ENCODE results near the gene NELL1.
"Not testable (repeated sequence)": the region's sequence is repeated elsewhere in the genome, so short reads cannot be mapped to it uniquely, and the experiment has no call there.

Gene NELL1

DNA sequence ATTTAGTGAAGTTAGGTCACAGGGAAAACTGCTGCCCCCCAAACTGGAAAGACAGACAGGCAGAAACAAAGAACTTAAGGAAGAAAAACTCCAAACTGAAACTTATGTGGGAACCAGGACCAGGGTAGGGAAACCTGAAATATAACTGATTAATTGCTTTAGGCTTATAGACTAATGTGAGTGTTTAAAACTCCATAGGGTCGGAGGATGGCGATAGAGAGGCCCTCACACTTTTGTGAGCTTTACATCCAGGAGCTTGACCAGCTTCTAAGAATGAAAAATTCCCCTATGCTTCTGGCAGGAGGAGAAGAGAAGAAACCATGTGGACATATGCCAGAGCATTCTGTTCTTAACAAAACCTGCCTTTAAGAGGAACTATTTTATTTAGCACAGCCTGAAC lies 598.6 kb downstream of the NELL1 start:
- no peaks in the 10 kb centered on the region for H3K9me2 ChIP-seq (replicated peaks; ENCODE audit: control insufficient read depth, low read length)
- no peaks in the 10 kb centered on the region for H3K79me2 ChIP-seq (ENCODE audit: control insufficient read depth, low read length)
- H3K4me2 ChIP-seq (ENCODE audit: low read length), result no peak overlapping the region
- H3K9me3 ChIP-seq (ENCODE audit: control insufficient read depth, insufficient read depth, low read length), result no peaks in the 10 kb centered on the region
- no peaks in the 10 kb centered on the region for H4K20me1 ChIP-seq (ENCODE audit: control insufficient read depth, insufficient read depth, low read depth, low read length)
- no peak overlapping the region for H3K4me3 ChIP-seq (ENCODE audit: low read length)
- H3K36me3 ChIP-seq (ENCODE audit: control insufficient read depth, low read length), result no peaks in the 10 kb centered on the region
- no peaks in the 10 kb centered on the region for H3F3A ChIP-seq (ENCODE audit: control insufficient read depth, insufficient read depth)
- no peaks in the 10 kb centered on the region for H3K27me3 ChIP-seq (ENCODE audit: control insufficient read depth, low read length)
- H3K4me1 ChIP-seq (ENCODE audit: control insufficient read depth, low read length), result no peaks in the 10 kb centered on the region
- TF ChIP-seq, protein P1, sequence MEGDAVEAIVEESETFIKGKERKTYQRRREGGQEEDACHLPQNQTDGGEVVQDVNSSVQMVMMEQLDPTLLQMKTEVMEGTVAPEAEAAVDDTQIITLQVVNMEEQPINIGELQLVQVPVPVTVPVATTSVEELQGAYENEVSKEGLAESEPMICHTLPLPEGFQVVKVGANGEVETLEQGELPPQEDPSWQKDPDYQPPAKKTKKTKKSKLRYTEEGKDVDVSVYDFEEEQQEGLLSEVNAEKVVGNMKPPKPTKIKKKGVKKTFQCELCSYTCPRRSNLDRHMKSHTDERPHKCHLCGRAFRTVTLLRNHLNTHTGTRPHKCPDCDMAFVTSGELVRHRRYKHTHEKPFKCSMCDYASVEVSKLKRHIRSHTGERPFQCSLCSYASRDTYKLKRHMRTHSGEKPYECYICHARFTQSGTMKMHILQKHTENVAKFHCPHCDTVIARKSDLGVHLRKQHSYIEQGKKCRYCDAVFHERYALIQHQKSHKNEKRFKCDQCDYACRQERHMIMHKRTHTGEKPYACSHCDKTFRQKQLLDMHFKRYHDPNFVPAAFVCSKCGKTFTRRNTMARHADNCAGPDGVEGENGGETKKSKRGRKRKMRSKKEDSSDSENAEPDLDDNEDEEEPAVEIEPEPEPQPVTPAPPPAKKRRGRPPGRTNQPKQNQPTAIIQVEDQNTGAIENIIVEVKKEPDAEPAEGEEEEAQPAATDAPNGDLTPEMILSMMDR (IDR thresholded peaks at IDR 0.05; ENCODE audit: low read depth, low read length, poor library complexity, severe bottlenecking), result no peak
- TF ChIP-seq EZH2phosphoT487 (IDR thresholded peaks at IDR 0.05; ENCODE audit: borderline replicate concordance, low read length), result no peak
- no peak overlapping the region for H3K27ac ChIP-seq (ENCODE audit: low read depth, low read length)

DNA sequence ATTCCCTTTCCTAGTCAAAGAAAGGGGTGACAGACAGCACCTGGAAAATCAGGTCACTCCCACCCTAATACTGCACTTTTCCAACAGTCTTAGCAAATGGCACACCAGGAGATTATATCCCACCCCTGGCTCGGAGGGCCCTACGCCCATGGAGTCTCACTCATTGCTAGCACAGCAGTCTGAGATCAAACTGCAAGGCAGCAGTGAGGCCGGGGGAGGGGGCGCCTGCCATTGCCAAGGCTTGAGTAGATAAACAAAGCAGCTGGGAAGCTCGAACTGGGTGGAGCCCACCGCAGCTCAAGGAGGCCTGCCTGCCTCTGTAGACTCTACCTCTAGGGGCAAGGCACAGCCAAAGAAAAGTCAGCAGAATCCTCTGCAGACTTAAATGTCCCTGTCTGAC lies 602.8 kb downstream of the NELL1 start:
- not testable (repeated sequence) for H3K36me3 ChIP-seq (ENCODE audit: control insufficient read depth, low read length); H3K4me3 ChIP-seq (ENCODE audit: low read length); H3K79me2 ChIP-seq (ENCODE audit: control insufficient read depth, low read length); H3K27me3 ChIP-seq (ENCODE audit: control insufficient read depth, low read length); H3K4me2 ChIP-seq (ENCODE audit: low read length); H3K27ac ChIP-seq (ENCODE audit: low read depth, low read length); H3F3A ChIP-seq (ENCODE audit: control insufficient read depth, insufficient read depth); H3K9me3 ChIP-seq (ENCODE audit: control insufficient read depth, insufficient read depth, low read length); H3K9me2 ChIP-seq (replicated peaks; ENCODE audit: control insufficient read depth, low read length); H4K20me1 ChIP-seq (ENCODE audit: control insufficient read depth, insufficient read depth, low read depth, low read length); H3K4me1 ChIP-seq (ENCODE audit: control insufficient read depth, low read length)

DNA sequence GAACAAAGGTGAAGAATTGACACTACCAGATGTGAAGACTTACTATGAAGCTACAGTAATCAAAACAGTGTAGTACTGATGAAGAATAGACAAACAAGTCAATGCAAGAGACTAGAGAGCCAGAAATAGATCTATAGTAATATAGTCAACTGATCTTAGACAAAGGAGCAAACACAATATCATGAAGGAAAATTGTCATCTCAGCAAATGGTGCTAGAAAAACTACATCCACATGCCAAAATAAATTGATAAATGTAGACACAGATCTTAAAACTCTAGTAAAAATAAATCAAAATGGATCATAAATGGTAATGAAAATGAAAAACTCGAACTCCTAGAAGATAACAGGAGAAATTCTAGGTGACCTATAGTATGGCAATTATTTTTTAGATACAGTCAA lies 609.5 kb downstream of the NELL1 start:
- Histone ChIP-seq H3K27ac (ENCODE audit: low read depth, low read length) (no peak overlapping the region), H3K9me2 (replicated peaks; ENCODE audit: control insufficient read depth, low read length) (no peaks in the 10 kb centered on the region), H3F3A (ENCODE audit: control insufficient read depth, insufficient read depth) (no peaks in the 10 kb centered on the region), H3K4me1 (ENCODE audit: control insufficient read depth, low read length) (no peaks in the 10 kb centered on the region), H3K9me3 (ENCODE audit: control insufficient read depth, insufficient read depth, low read length) (no peaks in the 10 kb centered on the region; the same call in 1 of the 2 replicates), H4K20me1 (ENCODE audit: control insufficient read depth, insufficient read depth, low read depth, low read length) (no peaks in the 10 kb centered on the region), H3K79me2 (ENCODE audit: control insufficient read depth, low read length) (no peaks in the 10 kb centered on the region), H3K4me2 (ENCODE audit: low read length) (no peak overlapping the region), H3K4me3 (ENCODE audit: low read length) (no peak overlapping the region), H3K36me3 (ENCODE audit: control insufficient read depth, low read length) (no peaks in the 10 kb centered on the region), H3K27me3 (ENCODE audit: control insufficient read depth, low read length) (no peaks in the 10 kb centered on the region)
- TF ChIP-seq EZH2phosphoT487 (IDR thresholded peaks at IDR 0.05; ENCODE audit: borderline replicate concordance, low read length), result no peak
- TF ChIP-seq, protein P1 (IDR thresholded peaks at IDR 0.05; ENCODE audit: low read depth, low read length, poor library complexity, severe bottlenecking), result no peak

- no peaks in the 10 kb centered on the region for H3K9me2 ChIP-seq (replicated peaks; ENCODE audit: control insufficient read depth, low read length)
These were observed 615.7 kb downstream of the NELL1 start for GRCh38 chr11:21285104-21285503.

More at GRCh38 chr11:21285104-21285503, 615.7 kb downstream of the NELL1 start:
- Histone ChIP-seq H3F3A (ENCODE audit: control insufficient read depth, insufficient read depth) (no peaks in the 10 kb centered on the region), H3K79me2 (ENCODE audit: control insufficient read depth, low read length) (no peaks in the 10 kb centered on the region), H3K36me3 (ENCODE audit: control insufficient read depth, low read length) (no peaks in the 10 kb centered on the region), H3K27ac (ENCODE audit: low read depth, low read length) (no peak overlapping the region), H3K27me3 (ENCODE audit: control insufficient read depth, low read length) (no peaks in the 10 kb centered on the region), H3K4me3 (ENCODE audit: low read length) (no peak overlapping the region), H3K4me2 (ENCODE audit: low read length) (no peak overlapping the region), H3K9me3 (ENCODE audit: control insufficient read depth, insufficient read depth, low read length) (no peaks in the 10 kb centered on the region; the same call in 1 of the 2 replicates), H3K4me1 (ENCODE audit: control insufficient read depth, low read length) (no peaks in the 10 kb centered on the region), H4K20me1 (ENCODE audit: control insufficient read depth, insufficient read depth, low read depth, low read length) (no peaks in the 10 kb centered on the region)
- TF ChIP-seq, protein P1 (IDR thresholded peaks at IDR 0.05; ENCODE audit: low read depth, low read length, poor library complexity, severe bottlenecking), result no peak
